WTC11 (cell line): ENCODE results near the gene FGF12. TPM values are rescaled to one million over a fixed set of nuclear protein-coding genes. Genes with fewer than 3 reads are reported as not detected.

Experiments used
- ATAC-seq: fragments of 200-7000 bp; cut with Tn5 transposase; 2 replicates; pipeline ENCODE4 v1.10.0; 2021; ENCODE audit warnings: mild to moderate bottlenecking, moderate library complexity
- CTCF ChIA-PET: fragments of 300-600 bp; sonication (Branson Sonifier 250); formaldehyde crosslinking; loops from one replicate; lab custom pipeline; 2021; ENCODE audit warnings: antibody characterized with exemption; lab: Charles Lee
- POLR2A ChIA-PET: fragments of 350-600 bp; sonication (Branson Sonifier 250); formaldehyde crosslinking; loops from one replicate; lab custom pipeline; 2021; ENCODE audit warnings: antibody characterized with exemption; lab: Charles Lee
- DNase-seq: peaks from one replicate; pipeline ENCODE4 v3.0.0; 2021; ENCODE audit warnings: low spot score
- H3K27ac Mint-ChIP-seq: 2 replicates; pipeline ENCODE4 v1.8.0; 2021; ENCODE audit warnings: mixed read lengths
- H3K27me3 Mint-ChIP-seq: 2 replicates; pipeline ENCODE4 v1.8.0; 2021; ENCODE audit warnings: low read depth, mild to moderate bottlenecking, moderate library complexity, mixed read lengths
- H3K36me3 Mint-ChIP-seq: 2 replicates; pipeline ENCODE4 v1.8.0; 2021; ENCODE audit warnings: mixed read lengths
- H3K4me1 Mint-ChIP-seq: 2 replicates; pipeline ENCODE4 v1.8.0; 2022; ENCODE audit warnings: mixed read lengths
- H3K4me3 Mint-ChIP-seq: 2 replicates; pipeline ENCODE4 v1.8.0; 2021; ENCODE audit warnings: mild to moderate bottlenecking, moderate library complexity, mixed read lengths
- H3K9me3 Mint-ChIP-seq: 2 replicates; pipeline ENCODE4 v1.8.0; 2021; ENCODE audit warnings: mixed read lengths
- ATF6 ChIP-seq: sonication (generic); formaldehyde crosslinking; IDR thresholded peaks from 2 replicates; pipeline ENCODE4 v1.8.1; 2023; ENCODE audit warnings: mild to moderate bottlenecking, missing genetic modification reagents
- CREB1 ChIP-seq: sonication (generic); formaldehyde crosslinking; IDR thresholded peaks from 2 replicates; pipeline ENCODE4 v1.8.0; 2023; ENCODE audit warnings: mild to moderate bottlenecking, missing genetic modification reagents
- E2F1 ChIP-seq: sonication (generic); formaldehyde crosslinking; IDR thresholded peaks from 2 replicates; pipeline ENCODE4 v1.8.0; 2022; ENCODE audit warnings: mild to moderate bottlenecking, missing genetic modification reagents
- E2F5 ChIP-seq: sonication (generic); formaldehyde crosslinking; IDR thresholded peaks from 2 replicates; pipeline ENCODE4 v1.8.1; 2022; ENCODE audit warnings: mild to moderate bottlenecking, moderate library complexity, missing genetic modification reagents
- FOXJ3 ChIP-seq: sonication (generic); formaldehyde crosslinking; IDR thresholded peaks from 2 replicates; pipeline ENCODE4 v1.9.0; 2021; ENCODE audit warnings: missing genetic modification reagents, mild to moderate bottlenecking, borderline replicate concordance
- GRHL2 ChIP-seq: fragments of 250-450 bp; sonication (Bioruptor Pico); IDR thresholded peaks from 2 replicates; pipeline ENCODE4 v1.8.0; 2022; ENCODE audit warnings: mild to moderate bottlenecking, moderate library complexity; ENCODE audit not compliant: insufficient replicate concordance, severe bottlenecking
- HMGA2 ChIP-seq: fragments of 250-450 bp; sonication (Bioruptor Pico); IDR thresholded peaks from 2 replicates; pipeline ENCODE4 v1.4.0; 2021; ENCODE audit warnings: mild to moderate bottlenecking, moderate library complexity
- MLX ChIP-seq: sonication (generic); formaldehyde crosslinking; IDR thresholded peaks from 2 replicates; pipeline ENCODE4 v1.8.1; 2023; ENCODE audit warnings: mild to moderate bottlenecking, missing genetic modification reagents, moderate library complexity
- RORB ChIP-seq: fragments of 250-450 bp; sonication (Bioruptor Pico); IDR thresholded peaks from 2 replicates; pipeline ENCODE4 v1.9.0; 2021; ENCODE audit warnings: mild to moderate bottlenecking
- STAT6 ChIP-seq: sonication (generic); formaldehyde crosslinking; conservative IDR thresholded peaks from 2 replicates; pipeline ENCODE4 v1.8.1; 2023; ENCODE audit warnings: mild to moderate bottlenecking, low read depth, missing genetic modification reagents, moderate library complexity
- TEAD1 ChIP-seq: sonication (generic); formaldehyde crosslinking; IDR thresholded peaks from 2 replicates; pipeline ENCODE4 v1.8.0; 2022; ENCODE audit warnings: mild to moderate bottlenecking, missing genetic modification reagents
- ZNF263 ChIP-seq: sonication (generic); formaldehyde crosslinking; IDR thresholded peaks from 2 replicates; pipeline ENCODE4 v1.8.1; 2022; ENCODE audit warnings: low read depth, mild to moderate bottlenecking, moderate library complexity, missing genetic modification reagents
- total RNA-seq: library from RNA; stranded (reverse); gene quantifications from 3 replicates; pipeline ENCODE4 v1.2.3, GENCODE V29; 2021
- TF ChIP-seq, protein P1 (sequence below): sonication (generic); formaldehyde crosslinking; IDR thresholded peaks from 2 replicates; pipeline ENCODE4 v1.8.0; 2022; ENCODE audit warnings: mild to moderate bottlenecking, missing genetic modification reagents
- TF ChIP-seq, protein P2 (sequence below): sonication (generic); formaldehyde crosslinking; IDR thresholded peaks from 2 replicates; pipeline ENCODE4 v1.8.1; 2023; ENCODE audit warnings: mild to moderate bottlenecking, missing genetic modification reagents, moderate library complexity
- TF ChIP-seq, protein P3 (sequence below): sonication (generic); formaldehyde crosslinking; IDR thresholded peaks from 2 replicates; pipeline ENCODE4 v1.8.1; 2023; ENCODE audit warnings: mild to moderate bottlenecking, missing genetic modification reagents
- TF ChIP-seq, protein P4 (sequence below): sonication (generic); formaldehyde crosslinking; IDR thresholded peaks from 2 replicates; pipeline ENCODE4 v1.8.1; 2022; ENCODE audit warnings: mild to moderate bottlenecking, missing genetic modification reagents, moderate library complexity, borderline replicate concordance
- TF ChIP-seq, protein P5 (sequence below): fragments of 200-600 bp; IDR thresholded peaks from 2 replicates; pipeline ENCODE4 v1.8.0; 2022; ENCODE audit warnings: antibody characterized with exemption

FGF12 gene
- total RNA-seq, 1 experiment from 2014 or later: 13.5 TPM

DNA sequence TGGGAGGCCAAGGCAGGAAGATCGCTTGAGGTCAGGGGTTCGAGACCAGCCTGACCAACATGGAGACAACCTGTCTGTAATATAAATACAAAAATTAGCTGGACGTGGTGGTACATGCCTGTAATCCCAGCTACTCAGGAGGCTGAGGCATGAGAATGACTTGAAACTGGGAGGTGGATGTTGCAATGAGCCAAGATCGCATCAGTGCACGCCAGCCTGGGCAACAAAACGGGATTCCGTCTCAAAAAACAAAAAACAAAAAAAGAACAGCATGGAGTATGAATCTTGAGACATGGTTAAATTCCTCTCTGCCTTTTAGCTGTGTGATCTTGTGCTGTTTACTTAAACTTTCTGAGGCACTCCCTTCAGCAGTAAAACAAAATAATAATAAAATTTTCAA, 244.9 kb downstream of the FGF12 start:
- ChIA-PET POLR2A (no interaction called here), CTCF (no interaction called here)
- Mint-ChIP-seq H3K4me3 (no peak overlapping the region), H3K4me1 (no peaks in the 10 kb centered on the region), H3K27ac (no peak overlapping the region), H3K36me3 (no peaks in the 10 kb centered on the region), H3K9me3 (no peaks in the 10 kb centered on the region), H3K27me3 (no peaks in the 10 kb centered on the region)
- DNase-seq (no peak), ATAC-seq (no peak)
- TF ChIP-seq, protein P1, sequence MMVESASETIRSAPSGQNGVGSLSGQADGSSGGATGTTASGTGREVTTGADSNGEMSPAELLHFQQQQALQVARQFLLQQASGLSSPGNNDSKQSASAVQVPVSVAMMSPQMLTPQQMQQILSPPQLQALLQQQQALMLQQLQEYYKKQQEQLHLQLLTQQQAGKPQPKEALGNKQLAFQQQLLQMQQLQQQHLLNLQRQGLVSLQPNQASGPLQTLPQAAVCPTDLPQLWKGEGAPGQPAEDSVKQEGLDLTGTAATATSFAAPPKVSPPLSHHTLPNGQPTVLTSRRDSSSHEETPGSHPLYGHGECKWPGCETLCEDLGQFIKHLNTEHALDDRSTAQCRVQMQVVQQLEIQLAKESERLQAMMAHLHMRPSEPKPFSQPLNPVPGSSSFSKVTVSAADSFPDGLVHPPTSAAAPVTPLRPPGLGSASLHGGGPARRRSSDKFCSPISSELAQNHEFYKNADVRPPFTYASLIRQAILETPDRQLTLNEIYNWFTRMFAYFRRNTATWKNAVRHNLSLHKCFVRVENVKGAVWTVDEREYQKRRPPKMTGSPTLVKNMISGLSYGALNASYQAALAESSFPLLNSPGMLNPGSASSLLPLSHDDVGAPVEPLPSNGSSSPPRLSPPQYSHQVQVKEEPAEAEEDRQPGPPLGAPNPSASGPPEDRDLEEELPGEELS (CRISPR knock-in tag): no peak
- TF ChIP-seq ATF6 (CRISPR knock-in tag): no peak
- no peak for TF ChIP-seq CREB1 (CRISPR knock-in tag)
- no peak for TF ChIP-seq ZNF263 (CRISPR knock-in tag)
- TF ChIP-seq GRHL2 (CRISPR knock-in tag): no peak
- TF ChIP-seq E2F5 (CRISPR knock-in tag): no peak
- no peak for TF ChIP-seq HMGA2 (CRISPR knock-in tag)
- no peak for TF ChIP-seq FOXJ3 (CRISPR knock-in tag)
- TF ChIP-seq E2F1 (CRISPR knock-in tag): no peak
- TF ChIP-seq TEAD1 (CRISPR knock-in tag): no peak
- TF ChIP-seq, protein P2, sequence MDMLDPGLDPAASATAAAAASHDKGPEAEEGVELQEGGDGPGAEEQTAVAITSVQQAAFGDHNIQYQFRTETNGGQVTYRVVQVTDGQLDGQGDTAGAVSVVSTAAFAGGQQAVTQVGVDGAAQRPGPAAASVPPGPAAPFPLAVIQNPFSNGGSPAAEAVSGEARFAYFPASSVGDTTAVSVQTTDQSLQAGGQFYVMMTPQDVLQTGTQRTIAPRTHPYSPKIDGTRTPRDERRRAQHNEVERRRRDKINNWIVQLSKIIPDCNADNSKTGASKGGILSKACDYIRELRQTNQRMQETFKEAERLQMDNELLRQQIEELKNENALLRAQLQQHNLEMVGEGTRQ: no peak
- TF ChIP-seq, protein P3, sequence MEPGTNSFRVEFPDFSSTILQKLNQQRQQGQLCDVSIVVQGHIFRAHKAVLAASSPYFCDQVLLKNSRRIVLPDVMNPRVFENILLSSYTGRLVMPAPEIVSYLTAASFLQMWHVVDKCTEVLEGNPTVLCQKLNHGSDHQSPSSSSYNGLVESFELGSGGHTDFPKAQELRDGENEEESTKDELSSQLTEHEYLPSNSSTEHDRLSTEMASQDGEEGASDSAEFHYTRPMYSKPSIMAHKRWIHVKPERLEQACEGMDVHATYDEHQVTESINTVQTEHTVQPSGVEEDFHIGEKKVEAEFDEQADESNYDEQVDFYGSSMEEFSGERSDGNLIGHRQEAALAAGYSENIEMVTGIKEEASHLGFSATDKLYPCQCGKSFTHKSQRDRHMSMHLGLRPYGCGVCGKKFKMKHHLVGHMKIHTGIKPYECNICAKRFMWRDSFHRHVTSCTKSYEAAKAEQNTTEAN (CRISPR knock-in tag): no peak
- TF ChIP-seq, protein P4, sequence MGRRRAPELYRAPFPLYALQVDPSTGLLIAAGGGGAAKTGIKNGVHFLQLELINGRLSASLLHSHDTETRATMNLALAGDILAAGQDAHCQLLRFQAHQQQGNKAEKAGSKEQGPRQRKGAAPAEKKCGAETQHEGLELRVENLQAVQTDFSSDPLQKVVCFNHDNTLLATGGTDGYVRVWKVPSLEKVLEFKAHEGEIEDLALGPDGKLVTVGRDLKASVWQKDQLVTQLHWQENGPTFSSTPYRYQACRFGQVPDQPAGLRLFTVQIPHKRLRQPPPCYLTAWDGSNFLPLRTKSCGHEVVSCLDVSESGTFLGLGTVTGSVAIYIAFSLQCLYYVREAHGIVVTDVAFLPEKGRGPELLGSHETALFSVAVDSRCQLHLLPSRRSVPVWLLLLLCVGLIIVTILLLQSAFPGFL (CRISPR knock-in tag): no peak
- no peak for TF ChIP-seq MLX (CRISPR knock-in tag)
- no peak for TF ChIP-seq RORB
- TF ChIP-seq, protein P5, sequence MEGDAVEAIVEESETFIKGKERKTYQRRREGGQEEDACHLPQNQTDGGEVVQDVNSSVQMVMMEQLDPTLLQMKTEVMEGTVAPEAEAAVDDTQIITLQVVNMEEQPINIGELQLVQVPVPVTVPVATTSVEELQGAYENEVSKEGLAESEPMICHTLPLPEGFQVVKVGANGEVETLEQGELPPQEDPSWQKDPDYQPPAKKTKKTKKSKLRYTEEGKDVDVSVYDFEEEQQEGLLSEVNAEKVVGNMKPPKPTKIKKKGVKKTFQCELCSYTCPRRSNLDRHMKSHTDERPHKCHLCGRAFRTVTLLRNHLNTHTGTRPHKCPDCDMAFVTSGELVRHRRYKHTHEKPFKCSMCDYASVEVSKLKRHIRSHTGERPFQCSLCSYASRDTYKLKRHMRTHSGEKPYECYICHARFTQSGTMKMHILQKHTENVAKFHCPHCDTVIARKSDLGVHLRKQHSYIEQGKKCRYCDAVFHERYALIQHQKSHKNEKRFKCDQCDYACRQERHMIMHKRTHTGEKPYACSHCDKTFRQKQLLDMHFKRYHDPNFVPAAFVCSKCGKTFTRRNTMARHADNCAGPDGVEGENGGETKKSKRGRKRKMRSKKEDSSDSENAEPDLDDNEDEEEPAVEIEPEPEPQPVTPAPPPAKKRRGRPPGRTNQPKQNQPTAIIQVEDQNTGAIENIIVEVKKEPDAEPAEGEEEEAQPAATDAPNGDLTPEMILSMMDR: no peak
- no peak for TF ChIP-seq STAT6 (CRISPR knock-in tag)
